ENCODE measurements around the gene KYNU.
"Not testable (repeated sequence)": the region's sequence is repeated elsewhere in the genome, so short reads cannot be mapped to it uniquely, and the experiment has no call there.

The KYNU gene

DNA sequence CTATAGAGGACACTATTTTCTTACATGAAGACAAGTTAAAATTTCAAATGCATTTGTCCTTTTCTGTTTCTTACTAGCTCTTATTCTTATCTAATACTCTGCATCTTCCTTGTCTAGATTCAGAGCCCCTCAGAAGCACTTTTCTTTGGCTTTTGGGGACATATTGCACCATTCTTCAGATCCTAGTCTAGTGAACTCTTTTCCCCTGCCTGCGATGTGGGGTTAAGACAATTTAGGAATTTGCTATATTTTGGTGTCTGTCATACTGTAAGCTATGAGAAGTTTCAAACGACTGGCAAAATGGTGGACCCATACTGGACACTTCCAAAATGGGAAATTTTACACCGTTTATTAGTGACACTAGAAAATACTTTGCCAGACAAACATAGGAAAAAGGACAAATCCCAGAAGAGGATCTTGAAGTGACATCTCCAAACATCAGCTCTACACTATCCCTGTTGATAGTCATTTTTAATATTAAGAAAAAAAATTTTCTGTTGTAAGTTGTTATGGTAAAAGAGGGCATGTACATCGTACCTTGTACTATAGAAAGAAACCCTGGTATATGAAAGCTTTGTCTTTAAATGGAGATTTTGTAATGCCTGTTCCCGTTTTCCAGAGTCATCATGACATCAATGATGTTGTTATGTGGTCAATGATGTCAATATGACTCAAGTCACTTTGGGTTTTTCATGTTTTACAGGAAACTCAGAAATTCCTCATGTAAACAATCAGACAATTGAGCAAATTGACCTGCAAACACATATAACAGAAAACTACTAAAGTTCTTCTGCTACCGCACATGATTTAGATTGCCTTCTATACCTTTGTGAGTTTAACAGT lies 4.4 kb upstream of the KYNU start:
- DNase-seq, result no peak

DNA sequence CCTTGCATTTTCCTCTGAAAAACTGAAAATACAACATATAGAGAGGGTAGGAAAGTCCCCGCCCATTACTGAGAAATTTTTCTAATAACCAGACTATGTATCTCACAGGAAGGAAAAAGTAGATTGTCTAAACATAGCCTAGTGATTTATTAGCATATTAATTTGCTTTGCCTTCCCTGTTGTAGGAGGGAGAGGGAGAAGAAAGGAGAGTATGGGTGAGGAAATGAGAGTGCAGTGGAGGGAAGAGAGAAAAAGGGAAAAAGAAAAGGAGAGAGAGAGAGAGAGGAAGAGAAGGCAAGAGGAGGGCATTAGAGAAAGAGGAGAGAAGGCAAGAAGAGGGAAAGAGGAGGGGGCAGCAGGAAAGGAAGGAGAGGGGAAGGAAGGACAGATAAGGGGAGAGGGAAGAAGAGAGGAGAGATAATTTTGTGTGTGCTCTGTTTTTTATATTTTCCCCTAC lies 3.6 kb upstream of the KYNU start:
- DNase-seq, result no peak

DNA sequence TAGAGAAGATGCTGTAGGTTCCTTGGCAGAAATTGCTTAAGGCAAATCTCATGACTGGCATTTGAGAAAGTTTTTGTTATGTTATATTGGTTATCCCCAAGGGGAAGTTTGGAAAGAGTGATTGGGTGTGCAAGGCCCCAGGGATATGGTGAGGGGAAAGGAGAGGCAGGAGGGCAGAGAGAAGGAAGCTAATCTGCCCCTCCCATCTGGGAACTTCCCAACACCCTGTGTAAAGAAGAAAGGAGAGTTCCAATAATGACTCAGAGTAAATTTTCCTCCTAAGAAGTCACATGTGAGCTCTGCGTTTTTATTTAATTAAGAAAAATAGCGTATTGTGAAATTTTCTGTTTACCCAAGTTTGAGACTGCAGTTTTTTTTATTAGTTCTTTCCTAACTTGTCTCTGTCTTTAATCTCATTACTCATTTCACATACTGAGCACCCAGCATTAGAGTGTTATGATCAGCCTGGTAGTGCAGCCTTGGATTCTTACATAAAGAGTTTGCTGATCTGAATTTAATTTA lies 3.1 kb upstream of the KYNU start:
- DNase-seq, result no peak

DNA sequence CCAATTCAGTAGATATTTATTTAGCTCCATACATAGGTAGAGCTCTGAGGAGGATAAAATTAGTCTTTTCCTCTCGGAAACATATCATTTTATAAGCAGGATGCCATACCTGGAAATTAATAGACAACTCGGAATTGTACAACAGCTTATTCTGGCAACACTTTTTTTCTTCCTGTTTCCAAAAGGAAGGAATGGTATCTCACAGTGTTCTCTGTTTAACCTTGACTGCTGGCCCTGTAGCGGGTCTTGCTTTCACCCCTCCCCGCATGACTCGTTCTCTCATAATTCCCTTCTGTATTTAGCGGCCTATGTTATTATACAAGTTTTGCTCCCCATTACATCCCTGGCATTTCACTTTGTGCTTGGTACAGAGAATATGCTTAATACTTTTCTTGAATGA lies 2.5 kb upstream of the KYNU start:
- no peak for DNase-seq

DNA sequence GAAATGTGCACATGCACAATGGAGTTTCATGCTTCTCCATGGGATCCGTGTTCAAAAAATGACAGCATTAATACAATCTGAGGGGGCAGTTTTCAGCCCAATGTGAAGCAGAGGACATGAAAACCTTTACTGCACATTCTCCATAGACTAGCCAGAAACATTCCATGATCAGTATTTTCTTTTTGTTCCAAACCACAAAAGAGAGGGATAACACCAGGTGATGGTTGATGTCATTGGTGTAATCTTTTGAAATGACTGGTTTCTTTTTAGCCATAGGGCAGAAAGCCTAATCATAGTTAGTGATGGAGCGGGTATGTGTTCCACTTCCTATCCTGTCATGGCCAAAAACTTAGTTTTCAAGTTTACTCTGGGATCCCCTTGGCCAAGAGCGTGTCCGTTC lies 1.8 kb upstream of the KYNU start:
- no peak for DNase-seq

DNA sequence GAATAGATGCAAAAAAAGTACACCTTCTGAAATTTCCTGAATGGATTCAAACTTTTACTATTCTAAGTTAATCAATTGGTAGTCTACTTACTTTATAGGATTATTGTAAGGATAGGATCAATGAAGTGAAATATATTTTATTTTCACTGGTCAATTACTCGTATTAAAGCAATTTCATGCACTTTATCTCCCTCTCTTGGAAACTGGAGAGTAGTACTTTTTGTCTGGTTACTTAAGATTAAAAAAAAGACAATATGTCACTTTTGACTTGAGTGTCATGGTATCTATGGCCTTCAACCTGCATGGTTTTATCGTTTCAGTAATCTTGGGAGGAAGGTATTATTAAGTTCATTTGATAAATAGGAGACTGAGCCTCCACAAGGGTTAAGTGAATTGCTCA lies 1.0 kb upstream of the KYNU start:
- DNase-seq, result no peak

DNA sequence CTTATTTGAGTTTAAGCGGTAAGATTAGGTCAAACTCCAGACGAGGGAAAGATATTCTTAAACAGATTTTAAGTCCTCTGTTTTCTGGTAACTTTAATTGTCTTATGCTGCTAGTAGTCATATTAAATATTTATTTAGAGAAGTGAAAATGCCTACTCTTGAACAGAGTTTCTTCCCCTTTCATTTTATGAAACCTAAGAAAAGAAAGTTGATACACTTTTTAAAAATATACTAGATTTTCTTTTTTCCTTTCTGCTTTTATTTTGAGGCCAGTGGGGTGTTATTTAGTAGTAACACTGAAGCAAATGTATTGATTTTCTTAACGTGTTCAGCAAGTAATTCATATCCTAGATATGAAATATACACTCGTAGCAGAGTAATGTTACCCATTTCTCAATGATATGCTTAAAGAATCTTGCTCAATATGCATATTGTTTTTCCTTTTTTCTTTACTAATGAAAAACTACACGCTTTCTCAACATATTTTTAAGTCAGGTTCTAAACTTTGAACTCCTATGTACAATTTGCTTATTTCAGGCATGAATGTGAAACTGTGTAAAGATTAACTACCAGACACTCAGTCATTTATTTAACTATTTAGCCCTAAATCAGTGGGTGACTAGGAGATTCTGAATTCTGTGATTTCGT lies 691 bp downstream of the KYNU start:
- no peak for DNase-seq

DNA sequence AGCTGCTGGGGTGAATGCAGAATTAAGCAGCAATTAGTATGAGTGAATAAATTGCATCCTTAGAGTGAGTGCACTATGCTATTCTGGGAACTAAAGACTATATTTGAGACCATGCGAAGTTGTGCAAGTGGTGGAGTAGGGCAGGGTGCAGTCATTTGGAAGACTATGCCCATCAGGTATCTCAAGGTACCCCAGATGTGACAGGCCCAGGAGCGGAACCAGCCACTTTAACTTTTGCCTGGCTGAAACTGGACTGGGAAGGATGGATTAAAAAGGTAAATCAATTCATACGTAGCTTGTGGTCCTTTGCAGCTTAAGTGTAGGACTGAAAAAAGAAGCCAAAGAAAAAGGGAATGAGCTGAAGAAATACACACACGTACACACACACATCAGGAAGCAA lies 1.7 kb downstream of the KYNU start:
- DNase-seq, result no peak

DNA sequence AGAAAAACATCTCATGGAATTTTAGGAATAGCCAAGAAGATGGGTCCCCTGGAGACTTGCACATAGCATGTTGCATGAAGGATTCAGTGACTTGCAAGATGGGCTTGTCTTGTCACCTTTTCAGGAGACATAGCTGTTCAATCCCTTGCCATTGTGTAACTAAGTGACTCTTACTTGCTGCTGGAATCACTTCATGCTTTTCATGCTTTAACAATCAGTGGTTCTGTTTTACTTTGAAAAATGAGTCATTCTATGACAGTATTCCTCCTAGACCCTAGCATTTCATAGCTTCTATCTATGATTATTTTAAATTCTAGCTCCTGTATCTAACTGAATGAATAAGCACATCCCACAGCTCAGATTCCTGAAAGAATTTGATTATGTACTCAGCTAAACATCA lies 2.8 kb downstream of the KYNU start:
- DNase-seq, result no peak

DNA sequence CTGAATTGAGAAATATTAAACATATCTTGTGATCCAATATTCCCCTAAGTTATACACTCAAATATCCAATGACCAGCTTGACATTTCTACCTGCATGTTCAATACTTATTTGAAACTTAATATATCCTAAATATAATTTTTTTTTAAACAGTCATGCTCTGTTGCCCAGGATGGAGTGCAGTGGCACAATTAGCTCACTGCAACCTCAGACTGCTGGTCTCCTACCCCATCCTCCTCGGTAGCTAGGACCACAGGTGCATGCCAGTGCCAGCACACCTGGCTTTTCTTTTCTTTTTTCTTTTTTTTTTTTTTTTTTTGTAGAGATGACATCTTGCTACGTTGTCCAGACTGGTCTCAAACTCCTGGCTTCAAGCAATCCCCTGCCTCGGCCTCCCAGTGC lies 4.2 kb downstream of the KYNU start:
- no peak for DNase-seq

DNA sequence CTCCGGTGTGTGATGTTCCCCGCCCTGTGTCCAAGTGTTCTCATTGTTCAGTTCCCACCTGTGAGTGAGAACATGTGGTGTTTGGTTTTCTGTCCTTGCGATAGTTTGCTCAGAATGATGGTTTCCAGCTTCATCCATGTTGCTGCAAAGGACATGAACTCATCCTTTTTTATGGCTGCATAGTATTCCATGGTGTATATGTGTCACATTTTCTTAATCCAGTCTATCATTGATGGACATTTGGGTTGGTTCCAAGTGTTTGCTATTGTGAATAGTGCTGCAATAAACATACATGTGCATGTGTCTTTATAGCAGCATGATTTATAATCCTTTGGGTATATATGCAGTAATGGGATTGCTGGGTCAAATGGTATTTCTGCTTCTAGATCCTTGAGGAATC lies 5.0 kb downstream of the KYNU start:
- DNase-seq, result not testable (repeated sequence)

DNA sequence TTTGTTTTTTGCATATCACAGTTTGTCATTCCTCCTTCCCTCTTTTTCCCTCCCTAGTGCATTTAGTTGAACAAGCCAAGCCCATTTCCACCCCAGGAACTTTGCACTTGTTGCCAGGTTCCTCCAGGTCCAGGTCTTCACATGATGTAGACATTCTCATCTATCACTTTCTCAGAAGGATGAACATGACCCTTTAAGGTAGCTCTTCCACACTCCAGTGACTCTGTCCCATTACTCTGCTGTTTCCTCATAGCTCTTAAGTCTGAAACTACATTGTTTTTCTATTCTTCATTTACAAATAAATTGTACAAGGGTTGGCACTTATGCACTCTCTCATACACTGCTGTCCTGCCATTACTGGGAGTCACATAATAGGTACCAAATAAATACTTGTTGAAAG lies 6.1 kb downstream of the KYNU start:
- no peak for DNase-seq

DNA sequence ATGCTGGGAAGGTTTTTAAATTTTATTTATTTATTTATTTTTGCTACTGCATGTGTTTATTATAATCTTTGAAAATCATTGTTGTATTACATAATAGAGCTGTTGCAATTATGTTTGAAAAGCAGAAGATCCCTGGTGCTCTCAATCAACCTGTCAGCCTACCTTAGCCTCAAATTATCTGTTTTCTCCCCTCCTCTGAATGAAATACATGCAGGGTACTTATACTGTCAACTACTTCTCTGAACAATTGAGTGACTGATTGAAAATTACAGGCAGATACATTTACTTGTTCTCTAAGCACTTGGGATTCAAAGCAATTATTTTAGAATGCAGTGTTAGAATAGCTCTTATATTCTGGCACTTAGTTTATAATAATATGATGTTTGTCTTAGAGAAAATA lies 8.1 kb downstream of the KYNU start:
- DNase-seq, result no peak

DNA sequence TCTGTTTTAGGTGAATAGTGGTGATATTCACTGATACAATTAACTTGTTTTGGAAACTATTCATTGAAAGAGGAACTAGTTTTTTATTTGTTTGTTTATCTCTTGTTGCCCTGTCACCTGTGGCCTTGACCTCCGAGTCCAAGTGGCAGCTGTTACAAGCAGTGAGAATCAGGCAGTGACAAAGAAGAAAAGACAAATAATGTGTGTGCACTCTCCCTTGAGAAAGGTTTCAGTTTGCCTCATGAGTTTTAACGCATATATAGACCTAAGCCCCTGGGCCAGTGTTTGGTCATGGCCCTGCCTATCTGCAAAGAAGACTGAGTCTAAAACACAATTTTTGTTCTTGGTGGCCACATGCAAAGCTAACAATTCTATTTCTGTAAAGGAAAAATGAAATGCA lies 15.3 kb downstream of the KYNU start:
- no peak for DNase-seq

DNA sequence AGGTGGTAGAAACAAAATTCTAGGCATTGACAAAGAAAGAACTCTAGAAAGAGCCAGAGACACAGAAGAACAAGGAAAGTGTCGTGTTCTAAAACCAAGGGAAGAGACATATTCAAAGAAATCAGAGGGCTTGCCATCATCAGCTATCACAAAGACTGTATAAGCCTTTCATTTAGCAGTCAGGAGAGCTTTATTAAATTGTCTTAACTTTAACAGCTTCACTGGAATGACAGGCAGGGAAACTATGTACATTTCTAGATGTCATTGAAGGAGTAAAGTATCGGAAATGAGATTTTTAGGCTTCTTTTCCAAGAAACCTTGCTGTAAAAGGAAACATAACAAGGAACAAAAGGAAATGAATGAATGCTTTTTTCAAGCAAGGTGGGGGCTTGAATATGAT lies 15.8 kb downstream of the KYNU start:
- no peak for DNase-seq

DNA sequence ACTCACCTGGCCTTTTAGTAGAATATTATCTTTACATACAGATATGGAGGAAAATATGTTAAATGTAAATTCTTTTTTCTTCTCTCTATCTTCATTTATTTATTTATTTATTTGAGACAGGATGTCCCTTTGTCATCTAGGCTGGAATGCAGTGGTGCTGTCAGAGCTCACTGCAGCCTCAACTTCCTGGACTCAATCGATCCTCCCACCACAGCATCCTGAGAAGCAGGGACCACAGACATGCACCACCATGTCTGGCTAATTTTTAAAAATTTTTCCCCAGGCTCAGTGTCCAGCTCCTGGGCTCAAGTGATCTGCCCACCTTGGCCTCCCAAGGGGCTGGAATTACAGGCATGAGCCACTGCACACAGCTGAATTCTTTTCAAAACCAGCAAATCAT lies 20.3 kb downstream of the KYNU start:
- no peak for DNase-seq

DNA sequence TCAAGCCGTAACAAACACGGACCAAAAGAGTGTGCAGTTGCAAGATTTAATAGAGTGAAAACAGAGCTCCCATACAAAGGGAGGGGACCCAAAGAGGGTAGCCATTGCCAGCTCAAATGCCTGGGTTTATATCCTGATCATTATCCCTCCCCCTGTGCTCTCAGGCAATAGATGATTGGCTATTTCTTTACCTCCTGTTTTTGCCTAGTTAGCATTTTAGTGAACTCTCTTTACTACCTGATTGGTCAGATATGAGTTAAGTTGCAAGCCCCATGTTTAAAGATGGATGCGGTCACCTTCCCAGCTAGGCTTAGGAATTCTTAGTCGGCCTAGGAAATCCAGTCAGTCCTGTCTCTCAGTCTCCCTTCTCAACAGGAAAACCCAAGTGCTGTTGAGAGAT lies 22.9 kb downstream of the KYNU start:
- DNase-seq, result not testable (repeated sequence)

DNA sequence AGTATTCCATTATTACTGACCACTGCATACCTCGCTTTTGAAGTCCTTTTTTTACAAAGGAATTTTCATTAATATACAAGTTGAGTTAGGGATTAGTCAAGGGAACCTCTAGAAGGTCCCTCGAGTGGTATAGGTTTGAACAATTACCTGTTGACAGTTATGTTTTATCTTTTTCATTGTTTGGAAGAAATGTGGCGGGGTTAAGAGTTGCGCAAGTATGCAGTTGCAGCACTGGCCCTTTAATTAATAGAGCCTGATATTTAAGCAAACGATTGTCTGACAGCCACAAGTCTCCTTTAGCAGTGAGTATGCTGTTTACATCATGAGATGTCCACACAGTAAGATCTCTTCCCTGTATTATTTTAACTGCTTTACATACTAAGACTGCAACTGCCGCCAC lies 24.3 kb downstream of the KYNU start:
- no peak for DNase-seq

DNA sequence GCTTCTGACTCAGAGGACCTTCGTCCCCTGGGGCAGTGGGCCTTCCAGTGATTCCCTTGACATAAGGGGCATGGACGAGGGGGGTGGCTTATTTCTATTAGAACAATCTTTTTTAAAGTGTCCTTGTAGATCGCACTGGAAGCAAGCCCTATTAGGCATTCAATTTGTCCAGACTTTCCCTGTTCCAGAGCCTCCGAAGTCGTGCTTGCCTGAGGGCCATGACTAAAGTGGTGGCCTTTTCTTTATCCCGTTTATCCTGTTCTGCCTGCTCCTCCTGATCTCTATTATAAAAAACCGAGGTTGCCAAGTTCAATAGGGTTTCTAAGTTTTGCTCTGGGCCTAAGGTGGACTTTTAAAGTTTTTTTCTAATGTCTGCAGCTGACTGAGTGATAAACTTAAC lies 26.3 kb downstream of the KYNU start:
- DNase-seq, result not testable (repeated sequence)

DNA sequence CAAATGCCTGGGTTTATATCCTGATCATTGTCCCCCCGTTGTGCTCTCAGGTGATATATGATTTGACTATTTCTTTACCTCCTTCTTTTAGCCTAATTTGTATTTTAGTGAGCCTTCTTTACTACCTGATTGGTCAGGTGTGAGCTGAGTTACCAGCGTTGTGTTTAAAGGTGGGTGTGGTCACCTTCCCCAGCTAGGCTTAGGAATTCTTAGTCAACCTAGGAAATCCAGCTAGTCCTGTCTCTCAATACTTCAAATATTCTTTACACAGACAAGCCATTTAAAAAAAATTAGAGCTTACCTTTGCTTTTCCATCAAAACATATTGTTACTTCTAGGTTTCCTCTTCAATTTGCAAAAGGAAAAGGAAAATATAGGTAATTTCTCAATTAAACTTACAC lies 30.2 kb downstream of the KYNU start:
- no peak for DNase-seq

DNA sequence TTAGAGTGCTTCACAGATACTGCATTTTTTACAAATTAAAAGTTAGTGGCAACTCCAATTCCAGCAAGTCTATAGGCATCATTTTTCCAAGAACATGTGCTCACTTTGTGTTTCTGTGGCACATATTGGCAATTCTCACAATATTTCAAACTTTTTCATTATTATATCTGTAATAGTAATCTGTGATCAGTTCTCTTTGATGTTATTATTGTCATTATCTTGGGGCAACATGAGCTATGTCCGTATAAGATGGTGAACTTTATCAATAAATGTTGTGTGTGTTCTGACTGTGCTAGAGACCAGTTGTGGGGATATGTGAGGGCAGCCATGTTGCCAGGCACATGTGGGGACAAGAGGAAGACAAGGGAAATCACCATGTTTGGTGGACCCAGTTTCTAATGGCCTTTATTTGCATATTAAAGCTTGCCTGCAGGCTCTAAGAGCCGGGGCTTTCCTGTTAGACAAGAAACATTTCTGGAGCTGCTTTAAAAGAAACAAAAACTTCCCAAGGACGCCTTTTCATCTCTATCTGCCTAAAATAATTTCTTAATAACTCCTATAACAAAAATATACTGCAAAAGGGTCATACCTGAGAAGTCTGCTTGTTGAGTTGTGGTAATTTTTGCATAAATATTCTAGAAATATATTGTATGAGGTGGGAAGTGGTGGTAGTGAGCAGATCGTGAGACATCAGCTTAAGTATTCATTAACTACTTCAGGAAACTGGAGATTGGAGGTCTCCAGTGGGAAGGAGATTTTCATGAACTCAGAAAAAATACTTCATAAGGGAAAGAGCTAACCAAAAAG lies 37.2 kb downstream of the KYNU start:
- DNase-seq, result no peak

DNA sequence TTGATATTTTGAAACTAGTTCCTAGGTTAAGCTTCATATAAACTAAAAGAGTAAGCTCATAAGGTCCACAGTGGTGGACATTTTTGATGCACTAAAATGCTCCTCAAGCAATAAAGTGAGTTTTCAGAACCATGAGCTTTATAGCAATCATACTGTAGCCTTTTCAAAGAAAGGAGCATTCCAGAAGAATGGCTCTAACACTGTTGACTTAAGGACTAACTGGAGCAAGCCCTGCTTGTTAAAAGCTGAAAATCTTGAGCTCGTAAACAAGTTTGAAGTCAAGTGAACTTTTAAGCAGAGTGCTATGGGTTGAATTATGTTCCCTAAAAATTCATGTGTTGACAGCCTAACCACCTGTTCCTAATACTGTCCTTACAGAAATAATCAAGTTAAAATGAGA lies 38.0 kb downstream of the KYNU start:
- DNase-seq, result no peak

DNA sequence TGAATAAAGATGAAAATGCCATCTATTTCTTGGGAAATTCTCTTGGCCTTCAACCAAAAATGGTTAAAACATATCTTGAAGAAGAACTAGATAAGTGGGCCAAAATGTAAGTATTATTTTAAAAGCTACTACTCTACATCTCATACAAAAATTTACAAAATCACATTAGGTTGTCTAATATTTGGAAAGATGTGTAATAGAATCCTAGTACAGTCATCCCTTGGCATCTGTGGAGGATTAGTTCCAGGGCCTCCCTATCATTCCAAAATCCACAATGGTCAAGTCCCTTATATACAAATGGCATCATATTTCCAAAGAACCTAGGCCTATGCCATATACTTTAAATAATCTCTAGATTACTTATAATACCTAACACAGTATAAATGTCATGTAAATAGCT lies 41.2 kb downstream of the KYNU start:
- DNase-seq, result no peak

DNA sequence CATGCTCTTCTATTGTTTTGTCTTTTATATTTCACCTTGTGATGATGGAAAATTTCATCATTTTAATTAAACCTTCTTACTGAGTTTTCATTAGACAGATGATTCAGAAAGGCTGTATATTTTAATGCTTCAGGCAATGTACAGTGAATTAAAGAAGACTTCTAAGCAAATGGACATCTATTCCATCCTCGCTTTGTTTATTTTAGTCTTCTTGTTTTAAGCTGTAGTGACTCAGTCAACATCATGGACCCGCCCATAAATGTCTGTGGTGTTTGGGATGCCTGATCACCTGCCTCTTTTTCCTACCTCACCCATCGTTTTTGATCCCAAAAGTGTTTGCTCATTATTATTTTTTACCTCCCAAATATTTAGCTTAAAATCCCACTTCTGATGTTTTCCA lies 43.1 kb downstream of the KYNU start:
- no peak for DNase-seq
